H1 (cell line): ENCODE data around the gene ADGRV1. TPM values are rescaled to one million over a fixed set of nuclear protein-coding genes. Genes with fewer than 3 reads are reported as not detected.

Experiments used
- CTCF ChIA-PET: fragments of 300-600 bp; sonication (Branson Sonifier 250); formaldehyde crosslinking; loops from one replicate; lab custom pipeline; 2021; ENCODE audit not compliant: partially characterized antibody; lab: Charles Lee
- POLR2A ChIA-PET: fragments of 300-600 bp; sonication (Branson Sonifier 250); formaldehyde crosslinking; loops from one replicate; lab custom pipeline; 2021; ENCODE audit warnings: inconsistent platforms; ENCODE audit not compliant: partially characterized antibody; lab: Charles Lee
- DNase-seq, 2 experiments: peaks; one replicate each; pipeline versions ENCODE4 v3.0.0 to v3.0.0-alpha.2; 2010 to 2022; ENCODE audit warnings: low spot score in 2 of 2, low read depth in 1 of 2, mixed read lengths in 1 of 2
- FAIRE-seq: peaks from 2 replicates; lab custom pipeline; 2011; peaks lifted over from hg19 to GRCh38; lab: Jason Lieb, UNC
- H2AFZ ChIP-seq: 2 replicates; pipeline ENCODE4 v1.8.1; 2012; ENCODE audit warnings: low read length, inconsistent platforms
- H2AK5ac ChIP-seq: 2 replicates; pipeline ENCODE4 v1.6.1; 2013; ENCODE audit warnings: low read depth, low read length
- H2BK120ac ChIP-seq: replicated peaks from 2 replicates; pipeline ENCODE3; 2013; ENCODE audit warnings: low read depth, low read length, inconsistent platforms
- H2BK12ac ChIP-seq: 2 replicates; pipeline ENCODE4 v1.6.1; 2013; ENCODE audit warnings: low read depth, low read length
- H2BK15ac ChIP-seq: 2 replicates; pipeline ENCODE4 v1.6.1; 2013; ENCODE audit warnings: low read length
- H2BK20ac ChIP-seq: 2 replicates; pipeline ENCODE4 v1.6.1; 2013; ENCODE audit warnings: low read length
- H2BK5ac ChIP-seq: 2 replicates; pipeline ENCODE4 v1.6.1; 2013; ENCODE audit warnings: low read depth, low read length
- H3K14ac ChIP-seq: 2 replicates; pipeline ENCODE4 v1.6.1; 2013; ENCODE audit warnings: inconsistent platforms; ENCODE audit not compliant: insufficient read length
- H3K18ac ChIP-seq: 2 replicates; pipeline ENCODE4 v1.6.1; 2013; ENCODE audit warnings: low read length; ENCODE audit errors: extremely low read depth
- H3K23ac ChIP-seq: 2 replicates; pipeline ENCODE4 v1.6.1; 2013; ENCODE audit warnings: inconsistent platforms; ENCODE audit not compliant: insufficient read length
- H3K23me2 ChIP-seq: 2 replicates; pipeline ENCODE4 v1.6.1; 2013; ENCODE audit warnings: low read depth, low read length
- H3K27ac ChIP-seq: 2 replicates; pipeline ENCODE4 v1.6.1; 2011; ENCODE audit warnings: low read depth, low read length, inconsistent platforms
- H3K27me3 ChIP-seq, 4 experiments: replicated peaks in 1 of 4; 1 replicate in 1 of 4; 2 replicates in 3 of 4; pipeline versions ENCODE4 v1.6.1 to v1.8.1; 2011 to 2013; ENCODE audit warnings: low read length in 3 of 4, mild to moderate bottlenecking in 3 of 4, inconsistent platforms in 2 of 4, mixed read lengths in 2 of 4, moderate library complexity in 1 of 4; ENCODE audit not compliant: control insufficient read depth in 3 of 4, insufficient read depth in 3 of 4; ENCODE audit errors: extremely low read depth in 1 of 4
- H3K36me3 ChIP-seq, 4 experiments: 2 replicates each; pipeline versions ENCODE4 v1.6.1 to v1.8.1; 2011 to 2013; ENCODE audit warnings: mild to moderate bottlenecking in 4 of 4, low read length in 3 of 4, moderate library complexity in 2 of 4, control low read depth in 1 of 4, inconsistent platforms in 1 of 4; ENCODE audit not compliant: insufficient read depth in 4 of 4, control insufficient read depth in 2 of 4
- H3K4ac ChIP-seq: replicated peaks from 2 replicates; pipeline ENCODE3; 2013; ENCODE audit warnings: low read length, low read depth, mixed read lengths, inconsistent platforms; ENCODE audit not compliant: insufficient read length
- H3K4me1 ChIP-seq, 4 experiments: replicated peaks in 1 of 4; 1 replicate in 1 of 4; 2 replicates in 3 of 4; pipeline versions ENCODE4 v1.6.1 to v1.8.1; 2011 to 2013; ENCODE audit warnings: low read length in 3 of 4, inconsistent platforms in 2 of 4, mixed read lengths in 1 of 4; ENCODE audit not compliant: insufficient read depth in 4 of 4, control insufficient read depth in 3 of 4
- H3K4me2 ChIP-seq, 2 experiments: 2 replicates each; pipeline versions ENCODE4 v1.6.1 to v1.8.1; 2011 to 2013; ENCODE audit warnings: low read depth in 2 of 2, low read length in 2 of 2, control low read depth in 1 of 2, inconsistent platforms in 1 of 2, mild to moderate bottlenecking in 1 of 2; ENCODE audit not compliant: insufficient read depth in 1 of 2
- H3K4me3 ChIP-seq, 4 experiments: fragments of 200-600, 300-600 bp in 1 of 4; sonication (generic), shearing (Covaris generic), sonication (Bioruptor Twin) in 1 of 4; 2 replicates each; pipeline versions ENCODE4 v1.5.1 to v1.8.1; 2011 to 2016; ENCODE audit warnings: low read length in 4 of 4, low read depth in 3 of 4, control low read depth in 2 of 4, inconsistent platforms in 2 of 4, mild to moderate bottlenecking in 2 of 4, mixed read lengths in 1 of 4, moderate library complexity in 1 of 4; ENCODE audit not compliant: insufficient read depth in 2 of 4; ENCODE audit errors: extremely low read depth in 1 of 4
- H3K56ac ChIP-seq: replicated peaks from 2 replicates; pipeline ENCODE3; 2013; ENCODE audit warnings: low read depth, mild to moderate bottlenecking, mixed read lengths, low read length, inconsistent platforms; ENCODE audit not compliant: insufficient read length
- H3K79me1 ChIP-seq: 2 replicates; pipeline ENCODE4 v1.6.1; 2013; ENCODE audit warnings: low read depth, low read length, control low read depth
- H3K79me2 ChIP-seq, 2 experiments: 2 replicates each; pipeline versions ENCODE4 v1.6.1 to v1.8.1; 2012 to 2013; ENCODE audit warnings: low read length in 2 of 2, mild to moderate bottlenecking in 2 of 2, inconsistent platforms in 1 of 2; ENCODE audit not compliant: insufficient read depth in 2 of 2, control insufficient read depth in 1 of 2
- H3K9ac ChIP-seq, 4 experiments: replicated peaks in 1 of 4; 1 replicate in 1 of 4; 2 replicates in 3 of 4; pipeline versions ENCODE4 v1.6.1 to v1.8.1; 2011 to 2013; ENCODE audit warnings: low read depth in 3 of 4, low read length in 3 of 4, control low read depth in 2 of 4, mild to moderate bottlenecking in 2 of 4, moderate library complexity in 2 of 4, inconsistent platforms in 1 of 4; ENCODE audit errors: extremely low read depth in 1 of 4
- H3K9me3 ChIP-seq, 2 experiments: 2 replicates each; pipeline versions ENCODE4 v1.6.1 to v1.8.1; 2012 to 2013; ENCODE audit warnings: mild to moderate bottlenecking in 2 of 2, moderate library complexity in 2 of 2, control low read depth in 1 of 2, inconsistent platforms in 1 of 2, low read depth in 1 of 2, low read length in 1 of 2, mixed read lengths in 1 of 2; ENCODE audit not compliant: insufficient read depth in 2 of 2
- H4K20me1 ChIP-seq, 2 experiments: replicated peaks in 1 of 2; 2 replicates each; pipeline versions ENCODE3 to v1.8.1; 2011 to 2013; ENCODE audit warnings: inconsistent platforms in 2 of 2, low read length in 2 of 2, mild to moderate bottlenecking in 1 of 2; ENCODE audit not compliant: insufficient read depth in 2 of 2, control insufficient read depth in 1 of 2
- H4K5ac ChIP-seq: 2 replicates; pipeline ENCODE4 v1.6.1; 2013; ENCODE audit warnings: low read length, low read depth, mixed read lengths, inconsistent platforms; ENCODE audit not compliant: insufficient read length
- H4K8ac ChIP-seq: 2 replicates; pipeline ENCODE4 v1.8.0; 2013; ENCODE audit warnings: mild to moderate bottlenecking, moderate library complexity, low read length, inconsistent platforms; ENCODE audit not compliant: insufficient read depth; ENCODE audit errors: extremely low read depth
- H4K91ac ChIP-seq: replicated peaks from 2 replicates; pipeline ENCODE3; 2013; ENCODE audit warnings: low read length, mixed read lengths, inconsistent platforms; ENCODE audit not compliant: insufficient read length
- BRCA1 ChIP-seq: IDR thresholded peaks from 2 replicates; pipeline ENCODE4 v1.6.1; 2012; ENCODE audit warnings: low read depth, low read length, improper control_type of control experiment
- CBX5 ChIP-seq: fragments of 300-800, 300-1000 bp; sonication (generic); IDR thresholded peaks from 2 replicates; pipeline ENCODE4 v1.7.1; 2016; ENCODE audit warnings: antibody characterized with exemption, low read length, low read depth
- CEBPB ChIP-seq: IDR thresholded peaks from 2 replicates; pipeline ENCODE4 v1.6.1; 2012; ENCODE audit warnings: low read depth, low read length
- EGR1 ChIP-seq: IDR thresholded peaks from 2 replicates; pipeline ENCODE4 v1.6.1; 2011; ENCODE audit warnings: low read depth, low read length, borderline replicate concordance
- KDM4A ChIP-seq: IDR thresholded peaks from one replicate; pipeline ENCODE4 v1.7.1; 2012; ENCODE audit warnings: low read depth, mild to moderate bottlenecking, moderate library complexity, low read length, inconsistent platforms; ENCODE audit not compliant: severe bottlenecking
- SIX5 ChIP-seq: IDR thresholded peaks from 2 replicates; pipeline ENCODE4 v1.6.1; 2011; ENCODE audit warnings: mild to moderate bottlenecking, low read depth, low read length
- TAF1 ChIP-seq: IDR thresholded peaks from 2 replicates; pipeline ENCODE4 v1.6.1; 2011; ENCODE audit warnings: mild to moderate bottlenecking, low read depth, low read length
- TAF7 ChIP-seq: optimal IDR thresholded peaks from 2 replicates; pipeline ENCODE3; 2011; ENCODE audit warnings: low read depth, mild to moderate bottlenecking, inconsistent platforms, low read length, moderate library complexity, borderline replicate concordance
- YY1 ChIP-seq: IDR thresholded peaks from 2 replicates; pipeline ENCODE4 v1.6.1; 2011; ENCODE audit warnings: low read depth, mild to moderate bottlenecking, low read length
- WGBS, 2 experiments: shearing (Covaris generic) in 1 of 2; methylation state at CpG; one replicate each; pipeline versions ENCODE4 v1.1.6 to v1.1.7; 2013 to 2015; ENCODE audit warnings: low lambda C conversion rate in 2 of 2, mixed read lengths in 2 of 2, inconsistent platforms in 1 of 2, low coverage in 1 of 2, missing lambda C conversion rate in 1 of 2; ENCODE audit not compliant: insufficient replicate concordance in 2 of 2, insufficient coverage in 1 of 2, insufficient read length in 1 of 2; ENCODE audit errors: extremely low coverage in 1 of 2, missing lambda C conversion rate in 1 of 2; 5-methylcytosine and 5-hydroxymethylcytosine counted together
- long read RNA-seq, 2 experiments: library from RNA in 1 of 2; library from capped mRNA in 1 of 2; stranded (forward); transcript quantifications; one replicate each; pipeline ENCODE4 v2.0.0, GENCODE V29; 2021; ENCODE audit warnings: inconsistent platforms in 1 of 2
- polyA minus RNA-seq, 3 experiments: library from RNA; depleted of rRNA, polyadenylated mRNA; stranded (reverse); fragments of >200 nt; gene quantifications; 1 replicate in 2 of 3; 2 replicates in 1 of 3; pipeline ENCODE4 v1.2.3, GENCODE V29; 2011
- polyA plus RNA-seq, 7 experiments: library from polyadenylated mRNA; depleted of rRNA in 3 of 7; stranded (reverse) in 5 of 7; unstranded in 2 of 7; fragments of >200 nt in 5 of 7; fragments of 200-250 nt in 2 of 7; gene quantifications; 1 replicate in 5 of 7; 2 replicates in 1 of 7; 4 replicates in 1 of 7; pipeline versions ENCODE4 v1.2.1 to v1.2.3, GENCODE V29; 2011 to 2013; ENCODE audit warnings: missing spikeins in 2 of 7, mixed read lengths in 2 of 7
- total RNA-seq: library from RNA; stranded (reverse); fragmentation: NEBNext Ultra II Directional; extraction: Animal tissue kit (Norgen Biotek cat#: 25700); gene quantifications from 2 replicates; pipeline ENCODE4 v1.2.1, GENCODE V29; 2021

ADGRV1 gene
- total RNA-seq (62.2 and 62.3 TPM in 2 replicates), polyA plus RNA-seq (2011; rRNA removed) (40.6 and 53.1 TPM in 2 replicates), polyA minus RNA-seq (2011; rRNA and poly(A)+ RNA removed) (289 and 337 TPM in 2 replicates)
- 46.6 TPM for polyA plus RNA-seq (2011; cell fraction: cytosol; rRNA removed)
- 64.4 TPM for polyA plus RNA-seq (2011; cell fraction: nucleus; rRNA removed)
- 28.8 to 39.8 TPM (median 33.5 TPM) in 4 replicates for polyA plus RNA-seq (2012, experiment 1 of 2)
- polyA plus RNA-seq (2012, experiment 2 of 2) = 6.7 TPM
- polyA plus RNA-seq (2013, experiment 1 of 2) = 28.5 TPM
- polyA plus RNA-seq (2013, experiment 2 of 2) = 24.9 TPM
- 73.0 TPM for polyA minus RNA-seq (2011; cell fraction: cytosol; rRNA and poly(A)+ RNA removed)
- 934 TPM for polyA minus RNA-seq (2011; cell fraction: nucleus; rRNA and poly(A)+ RNA removed)
- long read RNA-seq, experiment 1, partial matches to known transcripts = 9 of 19 reads
- long read RNA-seq, experiment 1, other reads (novel, unspliced or antisense) = 10 of 19 reads
- long read RNA-seq, experiment 2, partial matches to known transcripts = 2 of 37 reads
- long read RNA-seq, experiment 2, other reads (novel, unspliced or antisense) = 30 of 37 reads

DNA sequence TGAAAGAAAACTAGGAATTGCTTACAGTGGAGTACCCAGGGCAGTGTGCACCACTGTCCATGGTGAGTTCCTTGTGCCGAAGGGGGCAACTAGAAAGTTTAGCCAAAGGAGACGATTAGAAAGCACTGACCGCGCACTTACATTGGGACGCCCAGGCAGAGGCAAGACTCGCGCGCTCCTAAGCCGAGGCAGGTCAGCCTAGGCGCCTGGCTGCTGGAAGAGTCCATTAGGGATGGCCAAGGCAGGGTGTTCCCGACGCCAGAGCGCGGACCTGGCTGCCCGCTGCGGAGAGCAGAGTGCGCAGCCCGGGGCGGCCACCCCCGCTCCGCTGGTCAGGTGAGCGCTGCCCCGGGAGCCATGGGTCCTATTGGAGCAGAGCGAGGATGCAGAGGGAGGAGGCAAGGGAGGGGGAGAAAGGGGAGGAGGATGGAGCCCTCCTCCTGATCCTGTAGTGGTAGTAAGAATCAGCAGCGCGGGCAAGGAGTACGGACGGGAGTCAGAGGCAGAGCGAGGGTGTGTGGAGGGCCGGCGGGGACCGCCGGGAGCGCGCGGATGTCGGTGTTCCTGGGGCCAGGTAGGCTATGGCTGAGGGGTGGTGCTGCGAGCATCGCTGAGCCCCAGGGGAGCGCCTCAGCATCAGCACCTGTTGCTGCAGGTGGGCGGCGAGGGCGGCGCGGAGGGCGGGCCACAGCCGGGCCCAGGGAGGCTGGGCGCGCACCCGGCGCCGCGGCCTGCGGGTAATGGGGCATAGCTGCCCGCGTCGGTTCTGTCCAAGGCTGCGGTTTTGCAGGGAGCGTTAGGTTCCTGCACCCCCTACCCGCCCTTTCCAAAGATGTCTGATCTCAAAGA is at the start of gene ADGRV1:
Gene ADGRV1 (plus strand): TSS at position 454 of the 849 bp plus-strand sequence. CDS start 99 bp downstream, at position 553.
- 1% methylated on average over 60 of the region's 60 CpGs; no CpG with 5 or more reads in 1 of the 2 experiments for WGBS, 2 experiments
- peak within 1 kb of the TSS; percentile 65 to 93 (median 80) for H3K9ac ChIP-seq
- H2BK20ac ChIP-seq = no peak within 1 kb of the TSS
- POLR2A ChIA-PET = interaction anchor here (0.6 to 2.3 kb wide), 8 partner anchors 10 to 112 kb away, joined by 3 to 9 read pairs (median 4); partner anchors contain the start of genes LYSMD3, MBLAC2 and POLR3G
- H4K8ac ChIP-seq = peak within 1 kb of the TSS; percentile 87
- H2BK5ac ChIP-seq = peak within 1 kb of the TSS; percentile 54; the same call in 1 of the 2 replicates
- H2BK15ac ChIP-seq = no peak within 1 kb of the TSS; the same call in 1 of the 2 replicates
- H3K4me2 ChIP-seq = peak within 1 kb of the TSS; percentile 82 to 98
- no peak within 1 kb of the TSS for H3K14ac ChIP-seq
- no peak within 1 kb of the TSS for H2AK5ac ChIP-seq
- peak within 1 kb of the TSS; percentile 65 for H2BK120ac ChIP-seq
- FAIRE-seq (peak; percentile 94), DNase-seq (peak; percentile 92 to 97)
- no peaks in the 10 kb centered on the region for H3K9me3 ChIP-seq
- H2AFZ ChIP-seq = 0 out of 2 replicates have a peak within 1 kb of the TSS, but pooled peaks have one; percentile 11
- peak within 1 kb of the TSS; percentile 27 for H3K4ac ChIP-seq
- peaks cover 0 to 46% of the 10 kb centered on the region in 2 experiments; a peak in 3 of 4 replicates for H3K79me2 ChIP-seq
- H3K27me3 ChIP-seq = no peaks in the 10 kb centered on the region
- H4K20me1 ChIP-seq = peaks cover 0 to 2% of the 10 kb centered on the region in 2 experiments
- peaks cover 3 to 30% (median 17%) of the 10 kb centered on the region in 4 experiments for H3K4me1 ChIP-seq
- H3K23me2 ChIP-seq = peaks cover 5% of the 10 kb centered on the region; the same call in 1 of the 2 replicates
- H3K56ac ChIP-seq = peak within 1 kb of the TSS; percentile 74
- CTCF ChIA-PET = no interaction called here
- H2BK12ac ChIP-seq = no peak within 1 kb of the TSS
- no peaks in the 10 kb centered on the region for H3K79me1 ChIP-seq
- peak within 1 kb of the TSS; percentile 6 for H3K23ac ChIP-seq
- H4K5ac ChIP-seq = peak within 1 kb of the TSS; percentile 85
- H3K36me3 ChIP-seq = no peaks in the 10 kb centered on the region
- H4K91ac ChIP-seq = no peak within 1 kb of the TSS
- peak within 1 kb of the TSS; percentile 79 for H3K18ac ChIP-seq
- H3K27ac ChIP-seq = peak within 1 kb of the TSS; percentile 71
- peak within 1 kb of the TSS; percentile 69 to 96 (median 78) for H3K4me3 ChIP-seq
- peak; percentile 43 for TF ChIP-seq YY1
- peak; percentile 63 for TF ChIP-seq TAF7
- peak; percentile 89 for TF ChIP-seq KDM4A
- peak; percentile 43; the same call in 1 of the 2 replicates for TF ChIP-seq SIX5
- TF ChIP-seq CEBPB = no peak; the same call in 1 of the 2 replicates
- no peak for TF ChIP-seq CBX5
- TF ChIP-seq BRCA1 = peak; percentile 31; the same call in 1 of the 2 replicates
- TF ChIP-seq TAF1 = peak; percentile 95
- peak; percentile 77 for TF ChIP-seq EGR1
